ENCODE data around the gene SLC2A8.

- TF ChIP-seq, protein P1, sequence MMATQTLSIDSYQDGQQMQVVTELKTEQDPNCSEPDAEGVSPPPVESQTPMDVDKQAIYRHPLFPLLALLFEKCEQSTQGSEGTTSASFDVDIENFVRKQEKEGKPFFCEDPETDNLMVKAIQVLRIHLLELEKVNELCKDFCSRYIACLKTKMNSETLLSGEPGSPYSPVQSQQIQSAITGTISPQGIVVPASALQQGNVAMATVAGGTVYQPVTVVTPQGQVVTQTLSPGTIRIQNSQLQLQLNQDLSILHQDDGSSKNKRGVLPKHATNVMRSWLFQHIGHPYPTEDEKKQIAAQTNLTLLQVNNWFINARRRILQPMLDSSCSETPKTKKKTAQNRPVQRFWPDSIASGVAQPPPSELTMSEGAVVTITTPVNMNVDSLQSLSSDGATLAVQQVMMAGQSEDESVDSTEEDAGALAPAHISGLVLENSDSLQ (IDR thresholded peaks at IDR 0.05) = no peak
- no peak for TF ChIP-seq BHLHE40 (IDR thresholded peaks at IDR 0.05; ENCODE audit: borderline replicate concordance)
- TF ChIP-seq FOXA1 (IDR thresholded peaks at IDR 0.05) = no peak
- TF ChIP-seq FOXM1 (IDR thresholded peaks at IDR 0.05; ENCODE audit: borderline replicate concordance) = no peak
- no peak for TF ChIP-seq SUZ12 (IDR thresholded peaks at IDR 0.05)
- no peak for TF ChIP-seq NFRKB (IDR thresholded peaks at IDR 0.05)
- TF ChIP-seq L3MBTL2 (conservative IDR thresholded peaks at IDR 0.05) = no peak
These were observed 35.4 kb upstream of the SLC2A8 start for GRCh38 chr9:127361561-127361960.
